Right ventricle myocardium superior (tissue), 1 donor: ENCODE measurements around the gene MGME1. TPM values are rescaled to one million over a fixed set of nuclear protein-coding genes. Genes with fewer than 3 reads are reported as not detected.
A peak's percentile ranks its signal among the peaks of the same experiment; 100 is the strongest.
"Not testable (repeated sequence)": the region's sequence is repeated elsewhere in the genome, so short reads cannot be mapped to it uniquely, and the experiment has no call there.

Experiments used
- ATAC-seq: fragments of 200-7000 bp; cut with Tn5 transposase; one replicate; pipeline ENCODE4 v1.9.1; 2020; ENCODE audit warnings: mild to moderate bottlenecking; ENCODE audit not compliant: poor library complexity
- DNase-seq: peaks from one replicate; pipeline ENCODE4 v3.0.0-alpha.2; 2020
- intact Hi-C: fragments of 100-400 bp; cut with DNase I; formaldehyde crosslinking; loops from one replicate; pipeline ENCODE4 v1.11.2; 2022
- total RNA-seq: library from RNA; stranded (reverse); fragmentation: NEBNext Ultra II Directional; extraction: Animal tissue kit (Norgen Biotek cat#: 25700); gene quantifications from one replicate; pipeline ENCODE4 v1.2.1, GENCODE V29; 2021
- donor health status: DM: no; HTN: yes; CAD: no; lungs with severe emphysema.

Gene MGME1
- total RNA-seq, 1 donor from 2014 or later: 14.2 TPM

DNA sequence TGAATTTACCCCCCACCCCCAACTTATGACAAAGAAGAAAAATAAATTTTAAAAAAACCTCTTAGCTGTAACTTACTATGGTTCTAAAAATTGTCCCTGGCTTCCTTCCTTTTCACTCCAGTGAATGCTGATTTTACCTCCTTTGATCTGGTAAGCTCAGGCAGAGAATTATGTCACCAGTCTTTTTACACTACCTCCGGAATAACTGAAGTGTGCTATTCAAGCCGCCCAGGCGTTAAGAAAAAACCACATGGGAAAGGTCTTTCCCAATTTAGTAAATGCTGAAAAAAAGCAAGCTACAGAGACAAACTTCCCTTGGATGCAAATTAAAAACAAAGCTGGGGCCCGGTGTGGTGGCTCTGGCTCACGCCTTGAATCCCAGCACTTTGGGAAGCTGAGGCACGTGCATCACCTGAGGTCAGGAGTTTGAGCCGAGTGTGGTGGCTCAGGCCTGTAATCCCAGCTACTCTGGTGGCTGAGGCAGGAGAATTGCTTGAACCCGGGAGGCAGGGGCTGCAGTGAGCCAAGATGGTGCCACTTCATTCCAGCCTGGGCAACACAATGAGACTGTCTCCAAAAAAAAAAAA, 12.6 kb upstream of the MGME1 start:
- intact Hi-C loops: no loop called here
- no peak for ATAC-seq

DNA sequence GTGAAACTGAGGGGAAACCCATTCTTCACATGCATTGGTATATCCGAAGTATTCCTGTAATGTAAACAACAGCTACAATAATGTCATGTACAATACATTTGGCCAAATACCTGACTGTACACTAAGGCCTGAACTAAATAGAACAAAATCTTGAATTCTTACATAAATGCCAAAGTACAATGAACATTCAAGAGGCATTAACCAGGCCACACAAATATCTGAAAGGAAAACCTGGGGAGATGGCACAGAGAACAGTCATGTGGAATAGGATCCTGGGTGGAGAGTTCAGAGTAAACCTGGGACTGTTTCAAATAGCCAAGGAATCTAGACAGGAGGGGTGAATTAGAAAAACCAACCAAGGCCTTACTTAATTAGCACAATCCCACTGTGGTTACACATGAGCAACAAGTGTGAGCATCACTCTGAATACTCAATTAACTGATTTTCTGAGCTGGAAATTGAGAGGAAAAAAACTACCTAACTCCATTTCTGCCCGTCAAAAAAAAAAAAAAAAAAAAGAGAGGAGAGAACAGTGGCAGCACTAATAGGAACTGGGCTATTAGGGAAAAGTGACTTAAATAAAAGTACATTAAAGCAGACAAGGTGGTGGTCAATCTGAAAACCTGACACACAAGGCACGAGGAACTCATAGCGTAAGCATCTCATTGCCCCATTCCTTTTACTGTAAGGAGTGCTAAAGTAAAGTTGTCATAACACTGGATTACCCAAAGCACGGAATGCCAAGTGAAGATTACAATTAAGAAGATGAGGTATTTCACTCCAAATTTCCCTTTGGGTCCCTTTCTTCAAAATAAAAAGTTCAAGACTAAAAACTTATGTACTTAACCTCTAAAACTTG, 11.1 kb upstream of the MGME1 start:
- intact Hi-C loops: no loop called here
- ATAC-seq: no peak
- no peak for DNase-seq

More for the DNA sequence above, 12.6 kb upstream of the MGME1 start:
- DNase-seq: no peak

GRCh38 chr20:17958373-17959256, 10.2 kb upstream of the MGME1 start:
- peak; percentile 5 for ATAC-seq

GRCh38 chr20:17959257-17959627, 9.6 kb upstream of the MGME1 start:
- ATAC-seq (no peak), DNase-seq (no peak)
- intact Hi-C loops: no loop called here

More at GRCh38 chr20:17958373-17959256, 10.2 kb upstream of the MGME1 start:
- DNase-seq: no peak
- intact Hi-C loops: no loop called here

DNA sequence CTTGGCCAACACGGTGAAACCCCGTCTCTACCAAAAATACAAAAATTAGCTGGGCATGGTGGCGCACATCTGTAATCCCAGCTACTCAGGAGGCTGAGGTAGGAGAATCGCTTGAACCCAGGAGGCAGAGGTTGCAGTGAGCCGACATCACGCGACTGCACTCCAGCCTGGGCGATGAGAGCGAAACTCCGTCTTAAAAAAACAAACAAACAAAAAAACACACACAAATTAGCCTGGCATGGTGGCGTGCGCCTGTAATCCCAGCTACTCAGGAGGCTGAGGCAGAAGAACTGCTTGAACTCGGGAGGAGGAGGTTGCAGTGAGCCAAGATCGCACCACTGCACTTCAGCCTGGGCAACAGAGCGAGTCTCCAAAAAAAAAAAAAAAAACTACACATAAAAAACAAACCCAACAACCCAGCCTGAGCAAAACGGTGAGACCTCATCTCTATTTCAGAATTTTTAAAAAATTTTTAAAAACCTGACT, 8.4 kb upstream of the MGME1 start:
- intact Hi-C loops, DNase-seq, ATAC-seq: not testable (repeated sequence)

- ATAC-seq: peak; percentile 61
- intact Hi-C loops: no loop called here
- peak; percentile 76 for DNase-seq
Measured at GRCh38 chr20:17960927-17961586, 7.8 kb upstream of the MGME1 start.

DNA sequence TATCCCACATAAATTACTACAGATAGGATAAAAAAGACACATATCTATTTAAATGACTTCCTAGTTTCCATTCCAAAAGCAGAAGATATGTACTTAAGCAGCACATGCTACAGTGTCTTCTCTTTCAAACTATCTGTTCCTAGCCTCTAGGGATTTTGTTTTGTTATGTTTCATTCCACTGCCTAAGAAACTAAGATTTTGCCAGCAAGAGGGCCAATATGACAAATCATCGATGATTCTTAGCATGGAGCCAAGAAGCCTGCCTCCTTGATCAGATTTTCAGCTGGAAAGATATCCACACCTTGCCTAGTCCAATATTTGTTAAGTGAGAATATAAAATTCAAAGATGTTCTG, 7.3 kb upstream of the MGME1 start:
- intact Hi-C loops: no loop called here
- DNase-seq (no peak), ATAC-seq (no peak)

DNA sequence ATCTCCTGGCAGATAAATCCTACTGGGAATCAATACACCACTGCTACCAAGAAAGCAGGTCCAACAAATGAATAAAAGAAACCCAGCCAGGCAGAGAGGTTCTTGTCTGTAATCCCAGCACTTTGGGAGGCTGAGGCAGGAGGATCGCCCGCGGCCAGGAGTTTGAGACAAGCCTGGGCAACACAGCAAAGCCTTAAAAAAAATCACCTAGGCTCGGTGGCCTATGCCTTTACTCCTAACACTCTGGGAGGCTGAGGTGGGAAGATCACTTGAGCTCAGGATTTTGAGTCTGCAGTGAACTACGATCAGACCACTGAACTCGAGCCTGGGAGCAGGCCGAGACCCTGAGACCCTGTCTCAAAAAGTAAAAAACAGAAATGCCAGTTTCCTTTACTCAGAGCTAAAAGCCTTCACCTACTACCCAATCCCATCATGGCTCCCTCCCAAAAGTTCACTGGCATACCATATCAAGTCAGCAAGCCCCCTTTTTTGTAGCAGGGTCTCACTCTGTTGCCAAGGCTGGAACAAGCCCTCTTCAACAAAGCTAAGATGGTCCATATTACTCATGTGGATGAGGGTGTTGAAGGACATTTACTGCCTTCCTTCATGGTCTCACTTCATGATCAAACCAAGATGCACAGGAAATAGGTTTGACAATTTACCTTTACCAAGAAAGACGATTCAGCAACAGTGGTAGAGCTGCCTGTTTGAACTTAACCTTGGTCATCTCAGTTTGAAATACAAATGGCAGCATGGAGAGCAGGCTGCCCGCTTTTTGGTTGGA, 5.5 kb upstream of the MGME1 start:
- ATAC-seq (no peak), DNase-seq (no peak)
- intact Hi-C loops: no loop called here

GRCh38 chr20:17964073-17964472, 4.7 kb upstream of the MGME1 start:
- DNase-seq (no peak), ATAC-seq (no peak)
- intact Hi-C loops: no loop called here

DNA sequence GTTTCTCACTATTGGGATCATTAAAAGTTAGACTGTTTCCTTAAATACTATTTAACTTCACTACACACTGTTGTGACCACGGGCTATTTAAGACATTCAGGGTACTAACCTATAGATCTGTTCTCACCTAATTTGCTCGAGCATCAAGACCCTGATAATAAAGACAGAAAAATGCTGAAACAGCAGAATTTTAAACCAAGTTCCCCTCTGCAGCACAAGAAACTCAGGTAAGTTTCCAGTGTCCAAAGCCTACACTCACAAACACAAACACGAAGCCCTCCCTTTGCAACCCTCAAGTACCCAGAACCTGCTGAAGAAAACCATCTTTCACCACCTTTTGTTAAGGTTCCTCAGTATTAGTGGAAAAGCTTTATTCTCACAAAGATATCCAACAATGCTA, 4.2 kb upstream of the MGME1 start:
- ATAC-seq: no peak
- intact Hi-C loops: no loop called here
- DNase-seq: no peak

- intact Hi-C loops: no loop called here
- ATAC-seq (no peak), DNase-seq (no peak)
Measured at GRCh38 chr20:17965042-17965697, 3.6 kb upstream of the MGME1 start.

GRCh38 chr20:17966432-17967310, 2.1 kb upstream of the MGME1 start:
- intact Hi-C loops: no loop called here
- no peak for ATAC-seq
- DNase-seq: no peak

GRCh38 chr20:17967521-17968365, 1.1 kb upstream of the MGME1 start:
- ATAC-seq (peak; percentile 9), DNase-seq (no peak)
- intact Hi-C loops: no loop called here

DNA sequence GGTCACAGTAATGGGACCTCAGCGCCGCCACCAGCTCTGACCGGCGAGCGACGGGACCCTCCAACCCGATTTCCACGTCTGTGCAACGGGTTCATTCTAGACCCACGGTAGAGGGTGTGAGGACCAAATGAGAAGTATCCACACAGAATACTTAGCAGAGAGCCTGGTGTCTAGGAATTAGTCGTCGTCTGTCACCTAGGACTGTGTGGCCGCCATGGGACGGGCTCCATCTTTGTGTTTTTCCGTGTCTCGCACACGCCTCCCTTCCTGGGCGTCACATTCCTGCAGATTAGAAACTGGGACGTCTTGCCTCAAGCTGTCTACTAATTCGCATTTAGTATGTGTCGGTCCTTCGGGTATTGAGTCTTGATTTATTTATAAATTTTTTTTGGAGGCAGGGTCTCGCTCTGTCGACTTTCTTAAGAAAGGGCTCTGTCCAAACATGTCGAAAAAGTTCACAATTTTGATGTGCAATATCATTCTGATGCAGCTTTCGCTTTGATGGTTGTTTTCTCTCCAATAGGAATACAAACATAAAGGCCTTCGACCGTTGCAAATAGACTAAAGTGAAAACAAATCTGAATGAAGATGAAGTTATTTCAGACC, 563 bp downstream of the MGME1 start:
- ATAC-seq (peak; percentile 17), DNase-seq (no peak)
- intact Hi-C loops: no loop called here

- DNase-seq: peak; percentile 56
Measured at GRCh38 chr20:17969884-17970409, 1.1 kb downstream of the MGME1 start.

More at GRCh38 chr20:17969884-17970409, 1.1 kb downstream of the MGME1 start:
- intact Hi-C loops: no loop called here
- no peak for ATAC-seq
